ENCODE measurements around the gene SVOP. TPM values are rescaled to one million over a fixed set of nuclear protein-coding genes. Genes with fewer than 3 reads are reported as not detected.

The SVOP gene
- total RNA-seq, 2 donors from 2014 or later = not detected

- Mint-ChIP-seq H3K4me3 (no peak overlapping the region), H3K27ac (no peak overlapping the region), H3K27me3 (ENCODE audit: insufficient read depth) (peaks cover 4% of the 10 kb centered on the region), H3K36me3 (ENCODE audit: low read depth) (no peaks in the 10 kb centered on the region), H3K9me3 (no peaks in the 10 kb centered on the region), H3K4me1 (no peaks in the 10 kb centered on the region)
- WGBS, 2 experiments (ENCODE audit: insufficient coverage in 1 of 2, insufficient read length in 1 of 2) = 93 to 99% methylated on average over 9 of the region's 9 CpGs
- H3K27ac ChIP-seq (ENCODE audit: low read depth, low read length) = no peak overlapping the region
- DNase-seq = no peak
- no peaks in the 10 kb centered on the region for H3K9me3 ChIP-seq (ENCODE audit: control insufficient read depth, low read length)
- H3K36me3 ChIP-seq (ENCODE audit: control insufficient read depth, insufficient read depth, low read length) = no peaks in the 10 kb centered on the region
- H3K9ac ChIP-seq (ENCODE audit: extremely low read depth, low read length, poor library complexity, severe bottlenecking) = no peak overlapping the region
- no peak for TF ChIP-seq CTCF (conservative IDR thresholded peaks at IDR 0.05)
- no peaks in the 10 kb centered on the region for H3K27me3 ChIP-seq (ENCODE audit: control insufficient read depth, insufficient read depth, low read length, poor library complexity, severe bottlenecking)
- no peak overlapping the region for H3K4me3 ChIP-seq (ENCODE audit: low read length)
- H3K4me1 ChIP-seq (ENCODE audit: control insufficient read depth, insufficient read depth, low read length) = no peaks in the 10 kb centered on the region
Measured at GRCh38 chr12:108912361-108912760, 108.5 kb downstream of the SVOP start.

GRCh38 chr12:108911915-108912314 lies 109.0 kb downstream of the SVOP start:
- 85 to 94% methylated on average over 3 to 6 of the region's 6 CpGs for WGBS, 2 experiments (ENCODE audit: insufficient coverage in 1 of 2, insufficient read length in 1 of 2)
- no peaks in the 10 kb centered on the region for H3K36me3 ChIP-seq (ENCODE audit: control insufficient read depth, insufficient read depth, low read length)
- peaks cover 6% of the 10 kb centered on the region for H3K27me3 Mint-ChIP-seq (ENCODE audit: insufficient read depth)
- no peak overlapping the region for H3K4me3 Mint-ChIP-seq
- no peak overlapping the region for H3K4me3 ChIP-seq (ENCODE audit: low read length)
- no peak for DNase-seq
- H3K9ac ChIP-seq (ENCODE audit: extremely low read depth, low read length, poor library complexity, severe bottlenecking) = no peak overlapping the region
- no peak for TF ChIP-seq CTCF (conservative IDR thresholded peaks at IDR 0.05)
- no peak overlapping the region for H3K27ac Mint-ChIP-seq
- H3K36me3 Mint-ChIP-seq (ENCODE audit: low read depth) = no peaks in the 10 kb centered on the region
- no peaks in the 10 kb centered on the region for H3K4me1 ChIP-seq (ENCODE audit: control insufficient read depth, insufficient read depth, low read length)
- H3K27ac ChIP-seq (ENCODE audit: low read depth, low read length) = no peak overlapping the region
- H3K4me1 Mint-ChIP-seq = no peaks in the 10 kb centered on the region
- H3K9me3 Mint-ChIP-seq = no peaks in the 10 kb centered on the region
- no peaks in the 10 kb centered on the region for H3K9me3 ChIP-seq (ENCODE audit: control insufficient read depth, low read length)
- H3K27me3 ChIP-seq (ENCODE audit: control insufficient read depth, insufficient read depth, low read length, poor library complexity, severe bottlenecking) = no peaks in the 10 kb centered on the region

- no peak for TF ChIP-seq CTCF (conservative IDR thresholded peaks at IDR 0.05)
- Mint-ChIP-seq H3K27me3 (ENCODE audit: insufficient read depth) (peaks cover 6% of the 10 kb centered on the region), H3K4me1 (no peaks in the 10 kb centered on the region), H3K9me3 (no peaks in the 10 kb centered on the region), H3K36me3 (ENCODE audit: low read depth) (no peaks in the 10 kb centered on the region), H3K27ac (no peak overlapping the region), H3K4me3 (no peak overlapping the region)
- DNase-seq = no peak
- WGBS, 2 experiments (ENCODE audit: insufficient coverage in 1 of 2, insufficient read length in 1 of 2) = 85 to 87% methylated on average over 4 to 5 of the region's 5 CpGs
- H3K9me3 ChIP-seq (ENCODE audit: control insufficient read depth, low read length) = no peaks in the 10 kb centered on the region
- H3K27me3 ChIP-seq (ENCODE audit: control insufficient read depth, insufficient read depth, low read length, poor library complexity, severe bottlenecking) = no peaks in the 10 kb centered on the region
- H3K36me3 ChIP-seq (ENCODE audit: control insufficient read depth, insufficient read depth, low read length) = no peaks in the 10 kb centered on the region
- no peak overlapping the region for H3K27ac ChIP-seq (ENCODE audit: low read depth, low read length)
- H3K9ac ChIP-seq (ENCODE audit: extremely low read depth, low read length, poor library complexity, severe bottlenecking) = no peak overlapping the region
- H3K4me1 ChIP-seq (ENCODE audit: control insufficient read depth, insufficient read depth, low read length) = no peaks in the 10 kb centered on the region
- no peak overlapping the region for H3K4me3 ChIP-seq (ENCODE audit: low read length)
Measured at GRCh38 chr12:108910336-108910735, 110.5 kb downstream of the SVOP start.
